PFSK-1 (cell line): ENCODE results near the gene HK3.

Source experiments
- FOXP2 ChIP-seq: optimal IDR thresholded peaks from 2 replicates; pipeline ENCODE3; 2011; ENCODE audit warnings: borderline replicate concordance, control low read depth, inconsistent platforms; ENCODE audit not compliant: insufficient read depth; ENCODE audit errors: extremely low read length, extremely low read depth
- POLR2AphosphoS5 ChIP-seq: IDR thresholded peaks from 2 replicates; pipeline ENCODE4 v1.6.1; 2012; ENCODE audit warnings: low read depth, mild to moderate bottlenecking, control low read depth, low read length, moderate library complexity

GRCh38 chr5:176892663-176893062, 6.5 kb downstream of the HK3 start:
- TF ChIP-seq FOXP2, result no peak
- no peak for TF ChIP-seq POLR2AphosphoS5
